Stimulated activated CD4-positive, alpha-beta T cell treated with anti-CD3 and anti-CD28 coated beads, Interleukin-4, amount 100 ng/mL, for 48 hours (primary cell): ENCODE measurements around the gene EFR3B.
"Not testable (repeated sequence)": the region's sequence is repeated elsewhere in the genome, so short reads cannot be mapped to it uniquely, and the experiment has no call there.

Source experiments
- DNase-seq, 2 donors: peaks; one replicate each; pipeline ENCODE4 v3.0.0-alpha.2; 2020; ENCODE audit warnings: low read depth in 2 of 2

The EFR3B gene

GRCh38 chr2:25105336-25106085 lies 63.6 kb downstream of the EFR3B start:
- no peak for DNase-seq

DNA sequence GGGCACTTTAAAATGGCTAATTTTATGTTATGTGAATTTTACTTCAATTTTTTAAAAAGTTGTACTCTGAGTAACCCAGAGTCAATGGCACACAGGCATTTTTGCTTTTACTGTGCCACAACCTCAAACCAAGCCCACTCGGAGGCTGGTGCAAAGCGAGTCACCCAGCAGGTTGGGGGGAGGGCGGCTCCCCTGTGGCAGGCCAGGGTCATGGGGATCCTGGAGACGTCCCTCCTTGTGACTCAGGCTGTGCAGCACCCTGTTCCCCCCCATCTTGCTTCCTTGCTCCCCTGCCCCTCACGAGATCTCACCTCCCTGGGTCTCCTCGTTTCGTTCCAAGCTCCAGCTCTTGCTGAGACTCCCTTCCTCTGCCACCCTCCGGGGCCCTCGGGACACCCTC lies 67.9 kb downstream of the EFR3B start:
- no peak for DNase-seq

GRCh38 chr2:25112113-25112512 lies 70.2 kb downstream of the EFR3B start:
- no peak for DNase-seq

DNA sequence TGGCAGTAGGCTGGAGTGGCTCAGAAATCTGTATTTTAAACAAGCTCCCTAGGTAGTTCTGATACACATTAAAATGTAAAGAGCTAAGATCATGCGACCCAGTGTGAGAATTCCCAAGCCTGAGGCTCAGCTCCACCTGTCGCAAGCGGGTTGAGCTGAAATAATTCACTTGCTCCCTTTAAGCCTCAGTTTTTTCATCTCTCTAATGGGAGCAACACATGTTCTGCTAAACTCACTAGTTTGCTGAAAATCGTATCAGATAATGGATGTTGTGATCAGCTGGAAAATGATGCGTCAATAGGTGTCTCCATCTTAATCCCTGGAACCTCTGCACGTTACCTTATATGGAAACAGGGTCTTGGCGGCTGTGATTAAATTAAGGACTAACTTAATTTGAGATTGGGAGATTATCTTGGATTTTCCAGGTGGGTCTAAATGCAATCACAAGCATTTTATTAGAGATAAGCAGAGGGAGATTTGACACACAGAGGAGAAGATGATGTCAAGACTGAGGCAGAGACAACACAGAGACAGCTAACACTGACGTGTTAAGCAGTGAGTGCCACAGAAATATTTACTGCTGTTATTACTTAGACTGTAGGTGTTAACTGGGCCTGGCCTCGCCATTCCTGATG lies 73.5 kb downstream of the EFR3B start:
- no peak for DNase-seq

GRCh38 chr2:25115902-25116301 lies 74.0 kb downstream of the EFR3B start:
- no peak for DNase-seq

DNA sequence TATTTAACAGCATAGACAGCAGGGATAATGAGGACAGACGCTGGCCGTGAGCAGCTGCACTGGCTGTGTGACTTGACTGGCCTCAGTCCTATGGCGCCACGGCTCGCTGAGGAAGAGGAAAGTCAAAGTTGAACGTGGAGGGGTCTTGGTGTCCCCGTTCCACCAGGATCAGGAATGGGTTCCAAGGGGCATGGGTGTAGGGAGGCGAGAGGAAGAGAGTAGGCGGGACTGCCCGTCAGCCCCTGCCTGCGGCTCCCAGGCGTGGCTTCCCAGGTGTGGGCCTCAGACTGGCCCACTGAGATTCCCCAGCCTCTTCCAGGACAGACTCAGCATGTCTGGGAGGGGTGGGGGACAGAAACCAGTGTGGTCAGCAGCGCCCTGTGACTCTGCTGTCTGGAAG lies 75.1 kb downstream of the EFR3B start:
- DNase-seq: no peak

DNA sequence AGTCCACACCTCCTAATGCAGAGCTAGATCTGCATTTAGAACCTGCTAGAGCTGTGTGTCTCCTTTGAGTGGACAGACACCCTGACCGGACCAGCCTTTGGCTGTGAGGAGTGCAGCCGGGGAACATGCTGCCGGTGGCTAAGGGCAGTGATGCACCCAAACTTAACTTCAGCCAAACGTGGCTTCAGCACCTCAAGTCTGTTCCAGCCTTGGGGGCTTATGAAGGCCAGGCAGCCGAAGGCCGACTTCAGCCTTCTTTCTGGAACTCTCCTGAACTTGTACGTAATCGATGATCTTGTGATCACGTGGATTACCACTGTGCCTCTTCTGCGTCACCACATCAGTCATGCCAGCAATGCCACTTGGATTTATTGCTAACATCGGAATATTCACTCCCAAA lies 77.4 kb downstream of the EFR3B start:
- no peak for DNase-seq

DNA sequence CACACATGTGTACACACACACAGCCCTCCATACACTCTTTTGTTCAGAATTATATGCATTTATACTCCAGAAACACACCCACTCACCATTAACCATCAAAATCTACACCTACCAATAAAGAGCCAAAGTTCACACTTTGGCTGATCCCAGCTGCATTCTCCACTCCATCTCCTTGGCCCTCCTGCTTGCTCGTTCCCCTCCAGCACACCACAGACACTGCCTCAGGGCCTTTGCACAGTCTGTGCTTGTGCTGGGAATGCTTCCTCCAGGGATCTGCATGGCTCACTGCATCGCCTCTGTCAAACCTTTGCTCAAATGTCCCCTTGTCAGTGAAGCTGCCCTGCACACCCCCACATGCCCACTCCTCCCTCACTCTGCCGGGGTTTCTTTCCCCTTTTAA lies 80.5 kb downstream of the EFR3B start:
- DNase-seq: no peak

- no peak for DNase-seq
These were observed 81.8 kb downstream of the EFR3B start for GRCh38 chr2:25123682-25124081.

GRCh38 chr2:25125189-25125588 lies 83.3 kb downstream of the EFR3B start:
- no peak for DNase-seq

GRCh38 chr2:25125976-25126375 lies 84.1 kb downstream of the EFR3B start:
- no peak for DNase-seq

- DNase-seq: not testable (repeated sequence)
These were observed 85.2 kb downstream of the EFR3B start for GRCh38 chr2:25127071-25127470.

- DNase-seq: no peak
These were observed 85.8 kb downstream of the EFR3B start for GRCh38 chr2:25127646-25128045.

- no peak for DNase-seq
These were observed 88.1 kb downstream of the EFR3B start for GRCh38 chr2:25129901-25130520.

DNA sequence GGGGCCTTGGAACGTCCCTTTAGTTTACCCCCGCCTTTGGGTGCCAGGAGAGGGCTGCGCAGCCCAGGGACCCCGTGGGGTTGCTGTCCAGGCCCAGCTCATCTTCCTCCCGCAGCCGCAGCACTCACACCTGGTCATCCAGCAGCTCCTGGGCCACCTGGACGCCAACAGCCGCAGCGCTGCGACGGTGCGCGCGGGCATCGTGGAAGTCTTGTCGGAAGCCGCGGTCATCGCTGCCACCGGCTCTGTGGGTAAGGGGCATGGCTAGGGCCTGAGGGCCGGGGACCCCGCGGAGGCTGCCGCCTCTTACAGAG lies 89.3 kb downstream of the EFR3B start:
- no peak for DNase-seq

- no peak for DNase-seq
These were observed 89.9 kb downstream of the EFR3B start for GRCh38 chr2:25131567-25132298.

- DNase-seq: no peak
These were observed 90.4 kb downstream of the EFR3B start for GRCh38 chr2:25132299-25132635.

DNA sequence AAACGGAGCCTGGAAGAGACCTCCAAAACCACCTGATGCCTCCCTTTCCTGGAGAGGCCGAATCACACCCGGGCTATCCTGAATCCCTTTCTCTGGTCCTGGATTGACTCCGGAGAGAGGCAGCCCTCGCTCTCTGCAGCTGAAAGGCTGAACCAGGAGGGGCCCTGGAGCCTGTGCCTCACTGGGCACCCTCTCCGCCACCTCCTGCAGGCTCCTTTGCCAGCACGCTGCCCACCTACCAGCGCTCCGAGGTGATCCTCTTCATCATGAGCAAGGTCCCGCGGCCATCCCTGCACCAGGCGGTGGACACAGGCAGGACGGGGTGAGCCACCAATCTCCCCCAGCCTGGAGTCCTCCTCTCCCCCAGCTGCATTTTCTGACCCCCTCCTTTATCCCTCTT lies 90.8 kb downstream of the EFR3B start:
- no peak for DNase-seq

GRCh38 chr2:25140535-25140934 lies 98.7 kb downstream of the EFR3B start:
- not testable (repeated sequence) for DNase-seq

GRCh38 chr2:25141120-25141519 lies 99.2 kb downstream of the EFR3B start:
- DNase-seq: no peak

GRCh38 chr2:25145803-25146202 lies 103.9 kb downstream of the EFR3B start:
- DNase-seq: no peak

GRCh38 chr2:25146896-25147295 lies 105.0 kb downstream of the EFR3B start:
- no peak for DNase-seq

GRCh38 chr2:25149646-25150045 lies 107.8 kb downstream of the EFR3B start:
- no peak for DNase-seq
